Mucosa of stomach (tissue), 1 donor: ENCODE measurements around the gene THEM4.
"Not testable (repeated sequence)": the region's sequence is repeated elsewhere in the genome, so short reads cannot be mapped to it uniquely, and the experiment has no call there.

Experiments used
- H3K27me3 ChIP-seq: one replicate; pipeline ENCODE4 v1.7.0; 2013; ENCODE audit warnings: mild to moderate bottlenecking, low read length; ENCODE audit not compliant: control insufficient read depth, insufficient read depth
- H3K36me3 ChIP-seq: one replicate; pipeline ENCODE4 v1.7.0; 2013; ENCODE audit warnings: low read length; ENCODE audit not compliant: control insufficient read depth, insufficient read depth
- H3K4me1 ChIP-seq: one replicate; pipeline ENCODE4 v1.7.0; 2013; ENCODE audit warnings: mild to moderate bottlenecking, low read length; ENCODE audit not compliant: control insufficient read depth, insufficient read depth
- H3K4me3 ChIP-seq: one replicate; pipeline ENCODE4 v1.7.0; 2013; ENCODE audit warnings: low read length
- H3K9ac ChIP-seq: one replicate; pipeline ENCODE4 v1.7.0; 2013; ENCODE audit warnings: mild to moderate bottlenecking, low read length, moderate library complexity
- H3K9me3 ChIP-seq: one replicate; pipeline ENCODE4 v1.7.0; 2013; ENCODE audit warnings: mild to moderate bottlenecking, low read length, moderate library complexity; ENCODE audit not compliant: control insufficient read depth
- donor health status: Pancreatic carcinoma.

The THEM4 gene

DNA sequence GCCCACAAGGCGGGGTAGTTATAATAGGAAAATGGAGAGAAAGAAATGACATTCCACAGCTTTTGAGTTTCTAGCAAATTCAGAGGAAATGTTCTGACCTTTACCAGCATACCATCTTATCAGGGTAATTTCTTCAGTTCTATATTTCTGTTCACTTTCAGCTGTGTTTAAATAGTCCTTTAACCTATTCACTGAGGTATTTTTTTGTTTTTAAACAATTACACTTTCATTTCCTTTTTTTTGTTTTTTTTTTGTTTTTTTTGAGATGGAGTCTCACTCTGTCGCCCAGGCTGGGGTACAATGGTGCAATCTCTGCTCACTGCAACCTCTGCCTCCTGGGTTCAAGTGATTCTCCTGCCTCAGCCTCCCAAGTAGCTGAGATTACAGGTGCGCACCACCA is 24.9 kb downstream of the THEM4 start:
- H3K4me1 ChIP-seq = not testable (repeated sequence)

DNA sequence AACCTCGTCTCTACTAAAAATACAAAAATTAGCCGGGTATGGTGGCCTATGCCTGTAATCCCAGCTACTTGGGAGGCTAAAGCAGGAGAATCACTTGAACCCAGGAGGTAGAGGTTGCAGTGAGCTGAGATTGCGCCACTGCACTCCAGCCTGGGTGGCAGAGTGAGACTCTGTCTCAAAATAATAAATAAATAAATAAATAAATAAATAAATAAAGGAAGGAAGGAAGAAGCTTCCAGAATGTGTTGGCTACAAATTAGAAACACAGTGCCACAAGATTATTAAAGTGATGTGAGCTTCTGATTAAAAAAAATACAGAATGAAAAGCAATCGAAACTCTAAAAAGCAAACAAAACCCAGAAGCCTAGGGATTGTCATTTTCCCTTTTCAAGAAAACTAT is 25.4 kb downstream of the THEM4 start:
- not testable (repeated sequence) for H3K27me3 ChIP-seq, H3K36me3 ChIP-seq, H3K9ac ChIP-seq, H3K9me3 ChIP-seq, H3K4me3 ChIP-seq, H3K4me1 ChIP-seq

More for the DNA sequence above, 24.9 kb downstream of the THEM4 start:
- not testable (repeated sequence) for H3K36me3 ChIP-seq, H3K4me3 ChIP-seq, H3K9ac ChIP-seq, H3K27me3 ChIP-seq, H3K9me3 ChIP-seq

DNA sequence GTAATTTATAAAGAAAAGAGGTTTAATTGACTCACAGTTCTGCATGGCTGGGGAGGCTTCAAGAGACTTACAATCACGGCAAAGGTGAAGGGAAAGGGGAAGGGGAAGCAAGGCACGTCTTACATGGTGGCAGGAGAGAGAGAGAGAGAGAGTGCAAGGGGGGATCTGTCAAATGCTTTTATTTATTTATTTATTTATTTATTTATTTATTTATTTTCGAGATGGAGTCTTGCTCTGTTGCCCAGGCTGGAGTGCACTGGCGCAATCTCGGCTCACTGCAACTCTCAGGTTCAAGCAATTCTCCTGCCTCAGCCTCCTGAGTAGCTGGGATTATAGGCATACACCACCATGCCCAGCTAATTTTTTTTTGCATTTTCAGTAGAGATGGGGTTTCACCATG is 26.4 kb downstream of the THEM4 start:
- not testable (repeated sequence) for H3K9me3 ChIP-seq, H3K36me3 ChIP-seq, H3K27me3 ChIP-seq, H3K4me3 ChIP-seq, H3K9ac ChIP-seq, H3K4me1 ChIP-seq

DNA sequence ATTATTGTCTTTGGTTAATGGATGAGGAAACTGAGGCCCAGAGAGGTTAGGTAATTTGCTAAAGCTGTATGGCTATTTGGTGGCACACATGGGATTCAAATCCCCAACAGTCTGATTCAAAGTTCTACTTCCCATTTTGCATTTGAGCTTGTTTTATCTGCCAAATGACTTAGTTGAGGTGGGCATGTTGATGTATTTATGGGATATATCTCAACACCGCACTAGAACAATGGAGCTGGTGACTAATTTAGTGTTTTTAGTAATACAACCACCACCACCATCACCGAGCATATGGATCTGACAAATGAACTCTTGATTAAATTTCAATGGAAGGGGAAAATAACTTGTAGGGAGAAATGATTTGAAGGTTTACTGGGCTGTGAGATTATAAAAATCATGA is 26.8 kb downstream of the THEM4 start:
- Histone ChIP-seq H3K9me3 (no peaks in the 10 kb centered on the region), H3K4me3 (no peak overlapping the region), H3K27me3 (no peaks in the 10 kb centered on the region), H3K4me1 (no peaks in the 10 kb centered on the region), H3K9ac (no peak overlapping the region), H3K36me3 (no peaks in the 10 kb centered on the region)

DNA sequence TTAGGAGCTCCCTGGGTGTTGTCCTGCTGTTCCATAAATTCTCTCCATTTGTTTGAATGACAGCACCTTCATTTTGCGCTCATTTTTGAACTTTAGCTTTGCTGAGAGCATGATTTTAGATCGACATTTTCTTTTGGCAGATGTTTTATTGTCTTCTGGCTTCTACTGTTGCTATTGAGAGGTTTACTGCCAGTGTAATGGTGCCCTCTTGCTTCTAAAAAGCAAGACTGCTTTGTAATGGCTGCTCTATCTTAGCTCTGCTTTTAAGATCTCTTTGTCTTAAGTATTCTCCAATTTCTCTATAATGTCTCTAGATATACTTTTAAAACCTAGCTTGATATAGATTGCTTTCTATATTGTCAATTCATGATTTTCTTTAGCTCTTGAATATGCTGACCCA is 27.8 kb downstream of the THEM4 start:
- H3K4me3 ChIP-seq = no peak overlapping the region
- no peak overlapping the region for H3K9ac ChIP-seq
- H3K4me1 ChIP-seq = no peaks in the 10 kb centered on the region
- no peaks in the 10 kb centered on the region for H3K27me3 ChIP-seq
- H3K36me3 ChIP-seq = no peaks in the 10 kb centered on the region
- no peaks in the 10 kb centered on the region for H3K9me3 ChIP-seq

DNA sequence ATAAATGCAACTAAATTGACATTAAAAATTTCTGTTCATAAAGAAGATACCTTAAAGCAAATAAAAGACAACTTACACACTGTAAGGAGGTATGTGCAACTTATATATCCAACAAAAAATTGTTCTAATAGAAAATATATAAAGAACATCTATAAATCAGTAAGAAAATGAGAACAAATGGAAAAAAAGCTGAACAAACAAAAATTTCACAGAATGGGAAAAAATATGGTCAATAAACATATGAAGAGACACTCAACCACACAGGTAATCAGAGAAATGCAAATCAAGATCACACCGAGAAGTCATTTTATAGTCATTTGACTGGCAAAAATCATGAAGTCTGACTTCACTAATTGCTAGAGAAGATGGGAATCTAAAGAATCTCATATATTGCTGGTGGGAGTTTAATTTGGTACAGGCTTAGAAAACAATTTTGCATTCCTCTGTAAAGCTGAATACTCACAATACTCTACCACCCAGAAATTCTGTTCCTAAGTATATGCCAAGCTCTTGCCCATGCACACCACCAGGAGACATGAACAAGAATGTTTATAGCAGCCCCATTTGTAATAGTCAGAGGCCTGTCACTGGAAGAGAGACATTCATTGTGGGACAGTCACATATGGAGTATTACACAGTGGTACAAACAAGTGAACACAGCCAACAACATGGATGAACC is 33.8 kb downstream of the THEM4 start:
- Histone ChIP-seq H3K4me1 (no peaks in the 10 kb centered on the region), H3K4me3 (no peak overlapping the region), H3K36me3 (no peaks in the 10 kb centered on the region), H3K9me3 (no peaks in the 10 kb centered on the region), H3K27me3 (no peaks in the 10 kb centered on the region), H3K9ac (no peak overlapping the region)

DNA sequence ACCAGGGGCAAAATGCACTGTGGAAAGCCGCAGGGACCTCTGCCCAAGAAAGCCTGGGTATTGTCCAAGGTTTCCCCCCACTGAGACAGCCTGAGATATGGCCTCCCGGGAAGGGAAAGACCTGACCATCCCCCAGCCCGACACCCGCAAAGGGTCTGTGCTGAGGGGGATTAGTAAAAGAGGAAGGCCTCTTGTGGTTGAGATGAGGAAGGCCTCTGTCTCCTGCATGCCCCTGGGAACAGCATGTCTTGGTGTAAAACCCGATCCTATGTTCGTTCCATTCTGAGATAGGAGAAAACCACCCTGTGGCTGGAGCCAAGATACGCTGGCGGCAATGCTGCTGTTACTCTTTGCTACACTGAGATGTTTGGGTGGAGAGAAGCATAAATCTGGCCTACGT is 36.5 kb downstream of the THEM4 start:
- not testable (repeated sequence) for H3K9ac ChIP-seq, H3K4me1 ChIP-seq, H3K9me3 ChIP-seq, H3K36me3 ChIP-seq, H3K27me3 ChIP-seq, H3K4me3 ChIP-seq

DNA sequence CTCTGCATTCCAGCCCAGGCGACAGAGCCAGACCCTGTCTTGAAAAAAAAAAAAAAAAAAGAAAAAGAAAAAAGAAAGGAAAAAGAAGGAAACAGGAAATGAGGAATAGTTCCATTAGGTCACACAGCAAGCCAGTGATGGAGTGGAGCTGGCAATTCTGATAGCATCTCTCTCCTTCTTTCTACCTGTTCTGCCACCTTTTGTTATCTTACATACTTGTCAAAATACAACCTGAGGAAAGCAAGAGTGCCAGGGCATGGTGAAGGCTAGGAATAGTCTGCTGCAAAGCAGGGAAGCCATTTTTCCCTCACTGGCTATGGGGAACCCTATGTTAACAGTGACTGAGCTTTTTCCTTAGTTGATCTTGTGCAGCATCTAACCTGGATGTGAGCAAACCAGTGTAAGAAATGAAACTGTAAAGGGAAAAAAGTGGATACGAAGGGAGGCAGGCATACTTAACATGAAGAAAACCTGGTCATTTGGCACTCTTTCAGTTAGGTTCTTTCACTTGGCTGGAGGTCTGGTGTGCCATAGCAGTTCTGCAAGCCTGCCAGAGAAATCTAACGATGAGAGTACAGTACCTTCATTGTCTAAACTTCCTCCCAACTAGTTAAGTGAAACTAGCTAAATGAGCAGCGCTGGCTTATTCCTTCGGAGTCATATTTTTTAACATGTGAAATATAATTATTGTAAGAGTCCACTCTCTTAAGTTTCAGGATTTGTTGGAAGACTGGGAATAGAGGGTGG is 37.9 kb downstream of the THEM4 start:
- Histone ChIP-seq H3K9me3 (no peaks in the 10 kb centered on the region), H3K4me1 (no peaks in the 10 kb centered on the region), H3K4me3 (no peak overlapping the region), H3K36me3 (no peaks in the 10 kb centered on the region), H3K9ac (no peak overlapping the region), H3K27me3 (no peaks in the 10 kb centered on the region)

DNA sequence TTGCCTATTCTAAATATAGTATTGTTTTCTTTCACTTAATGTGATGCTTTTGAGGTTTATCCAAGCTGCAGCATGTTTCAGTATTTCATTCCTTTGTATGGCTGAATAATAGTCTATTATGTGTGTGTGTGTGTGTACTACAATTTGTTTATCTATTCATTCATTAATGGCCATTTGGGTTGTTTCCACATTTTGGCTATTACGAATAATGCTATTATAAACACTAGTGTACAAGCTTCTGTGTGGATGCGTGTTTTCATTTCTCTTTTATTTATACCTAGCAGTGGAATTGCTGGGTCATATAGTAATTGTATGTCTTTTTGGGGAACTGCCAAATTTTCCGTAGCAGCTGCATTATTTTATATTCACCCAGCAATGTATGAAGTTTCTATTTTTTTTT is 40.8 kb downstream of the THEM4 start:
- H3K36me3 ChIP-seq = no peaks in the 10 kb centered on the region
- no peaks in the 10 kb centered on the region for H3K9me3 ChIP-seq
- H3K4me1 ChIP-seq = no peaks in the 10 kb centered on the region
- no peak overlapping the region for H3K4me3 ChIP-seq
- H3K27me3 ChIP-seq = no peaks in the 10 kb centered on the region
- H3K9ac ChIP-seq = no peak overlapping the region

DNA sequence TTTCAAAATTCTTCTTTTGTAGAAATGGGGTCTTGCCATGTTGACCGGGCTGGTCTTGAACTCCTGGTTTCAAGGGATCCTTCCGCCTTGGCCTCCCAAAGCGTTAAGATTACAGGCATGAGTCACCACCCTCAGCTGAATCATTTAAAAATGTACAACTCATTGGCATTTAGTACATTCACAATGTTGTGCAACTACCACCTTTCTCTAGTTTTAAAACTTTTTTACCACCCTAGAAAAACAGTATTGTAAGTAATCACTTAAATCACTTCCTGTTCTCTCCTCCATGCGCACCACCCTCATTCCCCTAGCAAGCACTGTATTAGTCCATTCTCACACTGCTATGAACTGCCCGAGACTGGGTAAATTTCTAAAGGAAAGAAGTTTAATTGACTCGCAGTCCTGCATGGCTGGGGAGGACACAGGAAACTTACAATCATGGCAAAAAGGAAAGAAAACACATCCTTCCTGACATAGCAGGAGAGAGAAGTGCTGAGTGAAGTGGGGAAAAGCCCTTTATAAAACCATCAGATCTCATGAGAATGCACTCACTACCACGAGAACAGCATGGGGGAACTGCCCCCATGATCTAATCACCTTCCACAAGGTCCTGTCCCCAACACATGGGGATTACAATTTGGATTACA is 41.4 kb downstream of the THEM4 start:
- no peak overlapping the region for H3K9ac ChIP-seq
- no peaks in the 10 kb centered on the region for H3K36me3 ChIP-seq
- H3K4me3 ChIP-seq = no peak overlapping the region
- H3K27me3 ChIP-seq = no peaks in the 10 kb centered on the region
- no peaks in the 10 kb centered on the region for H3K9me3 ChIP-seq
- H3K4me1 ChIP-seq = no peaks in the 10 kb centered on the region

DNA sequence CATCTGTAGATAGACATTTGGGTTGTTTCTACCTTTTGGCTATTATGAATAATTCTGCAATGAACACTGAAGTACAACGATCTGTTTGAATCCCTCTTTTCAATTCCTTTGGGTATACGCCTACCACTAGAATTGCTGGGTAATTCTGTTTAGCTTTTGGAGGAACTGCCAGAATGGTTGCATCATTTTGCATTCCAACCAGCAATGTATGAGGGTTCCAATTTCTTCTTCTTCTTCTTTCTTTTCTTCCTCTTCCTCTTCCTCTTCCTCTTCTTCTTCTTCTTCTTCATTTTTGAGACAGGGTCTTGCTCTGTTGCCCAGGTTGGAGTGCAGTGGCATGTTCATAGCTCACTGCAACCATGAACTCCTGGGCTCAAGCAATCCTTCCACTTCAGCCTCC is 42.0 kb downstream of the THEM4 start:
- no peak overlapping the region for H3K9ac ChIP-seq
- H3K27me3 ChIP-seq = no peaks in the 10 kb centered on the region
- H3K4me3 ChIP-seq = no peak overlapping the region
- H3K9me3 ChIP-seq = no peaks in the 10 kb centered on the region
- no peaks in the 10 kb centered on the region for H3K36me3 ChIP-seq
- H3K4me1 ChIP-seq = no peaks in the 10 kb centered on the region

DNA sequence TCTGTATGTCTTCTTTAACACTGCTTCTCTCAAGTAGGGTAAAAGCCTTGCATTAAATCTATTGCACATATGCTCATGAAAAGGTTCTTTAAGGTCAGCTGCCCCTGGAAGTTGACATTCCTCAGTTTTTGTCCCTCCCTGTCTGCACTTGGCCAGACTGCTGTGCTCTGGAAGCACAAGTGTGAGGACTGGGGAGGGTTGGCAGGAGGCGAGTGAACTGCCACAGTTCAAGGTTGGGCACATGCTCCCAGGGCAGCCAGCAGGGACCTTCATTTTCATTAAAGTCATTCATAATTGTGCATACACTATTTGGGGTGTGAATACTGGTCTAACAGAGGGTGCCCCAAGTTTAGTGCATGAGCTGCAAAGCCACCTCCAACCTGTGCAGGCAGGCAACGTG is 44.9 kb downstream of the THEM4 start:
- Histone ChIP-seq H3K9me3 (no peaks in the 10 kb centered on the region), H3K4me1 (no peaks in the 10 kb centered on the region), H3K9ac (no peak overlapping the region)

More for the DNA sequence above, 44.9 kb downstream of the THEM4 start:
- H3K27me3 ChIP-seq = no peaks in the 10 kb centered on the region
- no peaks in the 10 kb centered on the region for H3K36me3 ChIP-seq
- no peak overlapping the region for H3K4me3 ChIP-seq
